NCI-H2196 treated with DMSO at 0.1 percent for 48 hours (cell line): ENCODE measurements around the gene TNFRSF6B.

ENCODE experiments used
- DNase-seq: peaks from one replicate; lab custom pipeline; 2025; ENCODE audit not compliant: unreplicated experiment; lab: John Stamatoyannopoulos, UW

The TNFRSF6B gene

GRCh38 chr20:63685269-63686026 lies 11.0 kb upstream of the TNFRSF6B start:
- DNase-seq: no peak

GRCh38 chr20:63686094-63686491 lies 10.4 kb upstream of the TNFRSF6B start:
- DNase-seq: no peak

GRCh38 chr20:63686492-63687321 lies 9.7 kb upstream of the TNFRSF6B start:
- DNase-seq: no peak

- DNase-seq: no peak
Measured at GRCh38 chr20:63687419-63688178, 8.9 kb upstream of the TNFRSF6B start.

GRCh38 chr20:63688228-63689045 lies 8.0 kb upstream of the TNFRSF6B start:
- no peak for DNase-seq

- no peak for DNase-seq
Measured at GRCh38 chr20:63689046-63690002, 7.1 kb upstream of the TNFRSF6B start.

- no peak for DNase-seq
Measured at GRCh38 chr20:63690003-63690897, 6.2 kb upstream of the TNFRSF6B start.

GRCh38 chr20:63690898-63691710 lies 5.3 kb upstream of the TNFRSF6B start:
- no peak for DNase-seq

- DNase-seq: no peak
Measured at GRCh38 chr20:63691711-63692435, 4.6 kb upstream of the TNFRSF6B start.

- no peak for DNase-seq
Measured at GRCh38 chr20:63692436-63693082, 3.9 kb upstream of the TNFRSF6B start.

- no peak for DNase-seq
Measured at GRCh38 chr20:63693083-63693732, 3.2 kb upstream of the TNFRSF6B start.

GRCh38 chr20:63693733-63694583 lies 2.5 kb upstream of the TNFRSF6B start:
- DNase-seq: no peak

GRCh38 chr20:63694584-63695423 lies 1.6 kb upstream of the TNFRSF6B start:
- no peak for DNase-seq
